GM12878 (cell line): ENCODE measurements around the gene PPP1R1B. TPM values are rescaled to one million over a fixed set of nuclear protein-coding genes. Genes with fewer than 3 reads are reported as not detected.
A peak's percentile ranks its signal among the peaks of the same experiment; 100 is the strongest.

Source experiments
- BACH1 ChIP-seq: fragments of 450-650 bp; IDR thresholded peaks from 2 replicates; pipeline ENCODE4 v1.6.1; 2017; ENCODE audit warnings: mild to moderate bottlenecking, borderline replicate concordance
- CREB1 ChIP-seq: IDR thresholded peaks from 2 replicates; pipeline ENCODE4 v1.6.1; 2012; ENCODE audit warnings: low read depth, mild to moderate bottlenecking, inconsistent platforms
- CREM ChIP-seq: IDR thresholded peaks from 2 replicates; pipeline ENCODE4 v1.6.1; 2014; ENCODE audit warnings: antibody characterized with exemption, low read depth
- EP300 ChIP-seq, 2 experiments: fragments of 150-350 bp in 1 of 2; IDR thresholded peaks; 2 replicates each; pipeline ENCODE4 v1.6.1; 2011 to 2012; ENCODE audit warnings: low read depth in 2 of 2, low read length in 2 of 2, borderline replicate concordance in 1 of 2, improper control_type of control experiment in 1 of 2, inconsistent platforms in 1 of 2; ENCODE audit not compliant: control insufficient read depth in 1 of 2
- IRF4 ChIP-seq: IDR thresholded peaks from 2 replicates; pipeline ENCODE4 v1.6.1; 2011; ENCODE audit warnings: low read depth, low read length
- JUND ChIP-seq: IDR thresholded peaks from 2 replicates; pipeline ENCODE4 v1.6.1; 2012; ENCODE audit warnings: low read depth, mild to moderate bottlenecking, low read length, improper control_type of control experiment, moderate library complexity
- KLF5 ChIP-seq: fragments of 450-650 bp; IDR thresholded peaks from 2 replicates; pipeline ENCODE4 v1.6.1; 2014; ENCODE audit warnings: mild to moderate bottlenecking; ENCODE audit not compliant: partially characterized antibody
- LARP7 ChIP-seq: fragments of 450-650 bp; IDR thresholded peaks from 2 replicates; pipeline ENCODE4 v1.6.1; 2017; ENCODE audit warnings: mild to moderate bottlenecking
- MEF2A ChIP-seq: IDR thresholded peaks from 2 replicates; pipeline ENCODE4 v1.6.1; 2011; ENCODE audit warnings: low read depth, mild to moderate bottlenecking, low read length, moderate library complexity; ENCODE audit not compliant: insufficient read depth
- MXI1 ChIP-seq: fragments of 150-350 bp; IDR thresholded peaks from 2 replicates; pipeline ENCODE4 v1.6.1; 2011; ENCODE audit warnings: low read depth, mild to moderate bottlenecking, inconsistent platforms, low read length, improper control_type of control experiment
- NFYB ChIP-seq: IDR thresholded peaks from 2 replicates; pipeline ENCODE4 v1.6.1; 2011; ENCODE audit warnings: low read depth, mild to moderate bottlenecking, low read length, improper control_type of control experiment, moderate library complexity; ENCODE audit not compliant: insufficient read depth
- NRF1 ChIP-seq: conservative IDR thresholded peaks from 2 replicates; pipeline ENCODE4 v1.6.1; 2011; ENCODE audit warnings: mild to moderate bottlenecking, low read depth, low read length, improper control_type of control experiment
- PAX8 ChIP-seq: fragments of 450-650 bp; IDR thresholded peaks from 2 replicates; pipeline ENCODE4 v1.6.1; 2017; ENCODE audit warnings: mild to moderate bottlenecking, moderate library complexity
- RB1 ChIP-seq: fragments of 450-650 bp; formaldehyde crosslinking; IDR thresholded peaks from 2 replicates; pipeline ENCODE4 v1.6.1; 2017; ENCODE audit warnings: mild to moderate bottlenecking, borderline replicate concordance
- SMAD1 ChIP-seq: fragments of 450-650 bp; IDR thresholded peaks from 2 replicates; pipeline ENCODE4 v1.6.1; 2018; ENCODE audit warnings: mild to moderate bottlenecking, low read depth; ENCODE audit not compliant: partially characterized antibody
- SMARCA5 ChIP-seq: fragments of 450-650 bp; IDR thresholded peaks from 2 replicates; pipeline ENCODE4 v1.6.1; 2017; ENCODE audit warnings: mild to moderate bottlenecking
- SREBF1 ChIP-seq: IDR thresholded peaks from 2 replicates; pipeline ENCODE4 v1.6.1; 2012; ENCODE audit warnings: mild to moderate bottlenecking, low read length
- STAT3 ChIP-seq: IDR thresholded peaks from 2 replicates; pipeline ENCODE4 v1.6.1; 2011; ENCODE audit warnings: low read depth, low read length, improper control_type of control experiment
- SUZ12 ChIP-seq: fragments of 200-600 bp; sonication (generic); IDR thresholded peaks from one replicate; pipeline ENCODE4 v1.6.1; 2018; ENCODE audit warnings: antibody characterized with exemption, mild to moderate bottlenecking; ENCODE audit not compliant: unreplicated experiment
- ZNF207 ChIP-seq: fragments of 450-650 bp; IDR thresholded peaks from 2 replicates; pipeline ENCODE4 v1.6.1; 2014; ENCODE audit warnings: antibody characterized with exemption, mild to moderate bottlenecking, borderline replicate concordance
- ZNF24 ChIP-seq: fragments of 450-650 bp; IDR thresholded peaks from 2 replicates; pipeline ENCODE4 v1.6.1; 2017; ENCODE audit warnings: antibody characterized with exemption, mild to moderate bottlenecking
- ZZZ3 ChIP-seq: IDR thresholded peaks from 2 replicates; pipeline ENCODE4 v1.6.1; 2011; ENCODE audit warnings: low read depth; ENCODE audit not compliant: control insufficient read depth, insufficient read length
- polyA plus RNA-seq, 11 experiments: library from polyadenylated mRNA; depleted of rRNA in 4 of 11; unstranded in 6 of 11; stranded (reverse) in 5 of 11; fragments of >200 nt; fragmentation: Nextera tagmentation in 4 of 11; fragmentation: Illumina TruSeq in 1 of 11; extraction: Ambion mirVana in 4 of 11; extraction: Trizol in 1 of 11; gene quantifications; 1 replicate in 1 of 11; 2 replicates in 10 of 11; pipeline versions ENCODE4 v1.2.1 to v1.2.3, GENCODE V29; 2011 to 2016; ENCODE audit warnings: inconsistent platforms in 2 of 11, missing spikeins in 2 of 11, low read depth in 1 of 11
- total RNA-seq, 4 experiments: library from RNA; depleted of rRNA in 3 of 4; stranded (reverse); fragments of >200 nt in 3 of 4; fragmentation: Illumina TruSeq in 1 of 4; extraction: Trizol in 1 of 4; gene quantifications; 2 replicates each; pipeline versions ENCODE4 v1.2.1 to v1.2.3, GENCODE V29; 2013 to 2021
- TF ChIP-seq, protein P1 (sequence below): fragments of 450-650 bp; IDR thresholded peaks from 2 replicates; pipeline ENCODE4 v1.6.1; 2017; ENCODE audit warnings: low read depth, mild to moderate bottlenecking, moderate library complexity
- TF ChIP-seq, protein P2 (sequence below): fragments of 450-650 bp; IDR thresholded peaks from 2 replicates; pipeline ENCODE4 v1.6.1; 2017; ENCODE audit warnings: mild to moderate bottlenecking, moderate library complexity

The PPP1R1B gene
- total and polyA plus RNA-seq, 10 of the 15 experiments (the other 5 are each of a cell fraction or from before 2014, with no cell fraction given): 0.08 TPM; not detected in 9

- TF ChIP-seq RB1 (peak; percentile 91), IRF4 (0 out of 2 replicates have a peak, but pooled peaks have one; percentile 23), SMAD1 (no peak), NRF1 (peak; percentile 47), CREB1 (peak; percentile 64; the same call in 1 of the 2 replicates), ZZZ3 (no peak), PAX8 (no peak), SREBF1 (no peak), NFYB (no peak), EP300 (IDR thresholded peaks at IDR 0.05; ENCODE audit: borderline replicate concordance in 1 of 2, control insufficient read depth in 1 of 2, low read depth in 2 of 2, low read length in 2 of 2) (no peak), BACH1 (no peak; the same call in 1 of the 2 replicates), SUZ12 (no peak), ZNF207 (peak; percentile 79; the same call in 1 of the 2 replicates), STAT3 (no peak), JUND (no peak), MXI1 (peak; percentile 84), SMARCA5 (peak; percentile 43; the same call in 1 of the 2 replicates), LARP7 (peak; percentile 83), CREM (0 out of 2 replicates have a peak, but pooled peaks have one; percentile 61), MEF2A (no peak), ZNF24 (no peak), KLF5 (no peak)
- TF ChIP-seq, protein P1, sequence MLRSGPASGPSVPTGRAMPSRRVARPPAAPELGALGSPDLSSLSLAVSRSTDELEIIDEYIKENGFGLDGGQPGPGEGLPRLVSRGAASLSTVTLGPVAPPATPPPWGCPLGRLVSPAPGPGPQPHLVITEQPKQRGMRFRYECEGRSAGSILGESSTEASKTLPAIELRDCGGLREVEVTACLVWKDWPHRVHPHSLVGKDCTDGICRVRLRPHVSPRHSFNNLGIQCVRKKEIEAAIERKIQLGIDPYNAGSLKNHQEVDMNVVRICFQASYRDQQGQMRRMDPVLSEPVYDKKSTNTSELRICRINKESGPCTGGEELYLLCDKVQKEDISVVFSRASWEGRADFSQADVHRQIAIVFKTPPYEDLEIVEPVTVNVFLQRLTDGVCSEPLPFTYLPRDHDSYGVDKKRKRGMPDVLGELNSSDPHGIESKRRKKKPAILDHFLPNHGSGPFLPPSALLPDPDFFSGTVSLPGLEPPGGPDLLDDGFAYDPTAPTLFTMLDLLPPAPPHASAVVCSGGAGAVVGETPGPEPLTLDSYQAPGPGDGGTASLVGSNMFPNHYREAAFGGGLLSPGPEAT: peak; percentile 87
- TF ChIP-seq, protein P2, sequence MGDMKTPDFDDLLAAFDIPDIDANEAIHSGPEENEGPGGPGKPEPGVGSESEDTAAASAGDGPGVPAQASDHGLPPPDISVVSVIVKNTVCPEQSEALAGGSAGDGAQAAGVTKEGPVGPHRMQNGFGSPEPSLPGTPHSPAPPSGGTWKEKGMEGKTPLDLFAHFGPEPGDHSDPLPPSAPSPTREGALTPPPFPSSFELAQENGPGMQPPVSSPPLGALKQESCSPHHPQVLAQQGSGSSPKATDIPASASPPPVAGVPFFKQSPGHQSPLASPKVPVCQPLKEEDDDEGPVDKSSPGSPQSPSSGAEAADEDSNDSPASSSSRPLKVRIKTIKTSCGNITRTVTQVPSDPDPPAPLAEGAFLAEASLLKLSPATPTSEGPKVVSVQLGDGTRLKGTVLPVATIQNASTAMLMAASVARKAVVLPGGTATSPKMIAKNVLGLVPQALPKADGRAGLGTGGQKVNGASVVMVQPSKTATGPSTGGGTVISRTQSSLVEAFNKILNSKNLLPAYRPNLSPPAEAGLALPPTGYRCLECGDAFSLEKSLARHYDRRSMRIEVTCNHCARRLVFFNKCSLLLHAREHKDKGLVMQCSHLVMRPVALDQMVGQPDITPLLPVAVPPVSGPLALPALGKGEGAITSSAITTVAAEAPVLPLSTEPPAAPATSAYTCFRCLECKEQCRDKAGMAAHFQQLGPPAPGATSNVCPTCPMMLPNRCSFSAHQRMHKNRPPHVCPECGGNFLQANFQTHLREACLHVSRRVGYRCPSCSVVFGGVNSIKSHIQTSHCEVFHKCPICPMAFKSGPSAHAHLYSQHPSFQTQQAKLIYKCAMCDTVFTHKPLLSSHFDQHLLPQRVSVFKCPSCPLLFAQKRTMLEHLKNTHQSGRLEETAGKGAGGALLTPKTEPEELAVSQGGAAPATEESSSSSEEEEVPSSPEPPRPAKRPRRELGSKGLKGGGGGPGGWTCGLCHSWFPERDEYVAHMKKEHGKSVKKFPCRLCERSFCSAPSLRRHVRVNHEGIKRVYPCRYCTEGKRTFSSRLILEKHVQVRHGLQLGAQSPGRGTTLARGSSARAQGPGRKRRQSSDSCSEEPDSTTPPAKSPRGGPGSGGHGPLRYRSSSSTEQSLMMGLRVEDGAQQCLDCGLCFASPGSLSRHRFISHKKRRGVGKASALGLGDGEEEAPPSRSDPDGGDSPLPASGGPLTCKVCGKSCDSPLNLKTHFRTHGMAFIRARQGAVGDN: no peak
Measured at GRCh38 chr17:39636927-39637736, 10.4 kb downstream of the PPP1R1B start, which contains the start of gene STARD3 (continued).
